H1 (cell line): ENCODE data around the gene PPP2R3B. TPM values are rescaled to one million over a fixed set of nuclear protein-coding genes. Genes with fewer than 3 reads are reported as not detected.

Source experiments
- CTCF ChIA-PET: fragments of 300-600 bp; sonication (Branson Sonifier 250); formaldehyde crosslinking; loops from one replicate; lab custom pipeline; 2021; ENCODE audit not compliant: partially characterized antibody; lab: Charles Lee
- POLR2A ChIA-PET: fragments of 300-600 bp; sonication (Branson Sonifier 250); formaldehyde crosslinking; loops from one replicate; lab custom pipeline; 2021; ENCODE audit warnings: inconsistent platforms; ENCODE audit not compliant: partially characterized antibody; lab: Charles Lee
- DNase-seq, 2 experiments: peaks; one replicate each; pipeline versions ENCODE4 v3.0.0 to v3.0.0-alpha.2; 2010 to 2022; ENCODE audit warnings: low spot score in 2 of 2, low read depth in 1 of 2, mixed read lengths in 1 of 2
- FAIRE-seq: peaks from 2 replicates; lab custom pipeline; 2011; peaks lifted over from hg19 to GRCh38; lab: Jason Lieb, UNC
- H2AFZ ChIP-seq: 2 replicates; pipeline ENCODE4 v1.8.1; 2012; ENCODE audit warnings: low read length, inconsistent platforms
- H2AK5ac ChIP-seq: 2 replicates; pipeline ENCODE4 v1.6.1; 2013; ENCODE audit warnings: low read depth, low read length
- H2BK120ac ChIP-seq: replicated peaks from 2 replicates; pipeline ENCODE3; 2013; ENCODE audit warnings: low read depth, low read length, inconsistent platforms
- H2BK12ac ChIP-seq: 2 replicates; pipeline ENCODE4 v1.6.1; 2013; ENCODE audit warnings: low read depth, low read length
- H2BK15ac ChIP-seq: 2 replicates; pipeline ENCODE4 v1.6.1; 2013; ENCODE audit warnings: low read length
- H2BK20ac ChIP-seq: 2 replicates; pipeline ENCODE4 v1.6.1; 2013; ENCODE audit warnings: low read length
- H2BK5ac ChIP-seq: 2 replicates; pipeline ENCODE4 v1.6.1; 2013; ENCODE audit warnings: low read depth, low read length
- H3K14ac ChIP-seq: 2 replicates; pipeline ENCODE4 v1.6.1; 2013; ENCODE audit warnings: inconsistent platforms; ENCODE audit not compliant: insufficient read length
- H3K18ac ChIP-seq: 2 replicates; pipeline ENCODE4 v1.6.1; 2013; ENCODE audit warnings: low read length; ENCODE audit errors: extremely low read depth
- H3K23ac ChIP-seq: 2 replicates; pipeline ENCODE4 v1.6.1; 2013; ENCODE audit warnings: inconsistent platforms; ENCODE audit not compliant: insufficient read length
- H3K23me2 ChIP-seq: 2 replicates; pipeline ENCODE4 v1.6.1; 2013; ENCODE audit warnings: low read depth, low read length
- H3K27ac ChIP-seq: 2 replicates; pipeline ENCODE4 v1.6.1; 2011; ENCODE audit warnings: low read depth, low read length, inconsistent platforms
- H3K27me3 ChIP-seq, 4 experiments: replicated peaks in 1 of 4; 1 replicate in 1 of 4; 2 replicates in 3 of 4; pipeline versions ENCODE4 v1.6.1 to v1.8.1; 2011 to 2013; ENCODE audit warnings: low read length in 3 of 4, mild to moderate bottlenecking in 3 of 4, inconsistent platforms in 2 of 4, mixed read lengths in 2 of 4, moderate library complexity in 1 of 4; ENCODE audit not compliant: control insufficient read depth in 3 of 4, insufficient read depth in 3 of 4; ENCODE audit errors: extremely low read depth in 1 of 4
- H3K36me3 ChIP-seq, 4 experiments: 2 replicates each; pipeline versions ENCODE4 v1.6.1 to v1.8.1; 2011 to 2013; ENCODE audit warnings: mild to moderate bottlenecking in 4 of 4, low read length in 3 of 4, moderate library complexity in 2 of 4, control low read depth in 1 of 4, inconsistent platforms in 1 of 4; ENCODE audit not compliant: insufficient read depth in 4 of 4, control insufficient read depth in 2 of 4
- H3K4ac ChIP-seq: replicated peaks from 2 replicates; pipeline ENCODE3; 2013; ENCODE audit warnings: low read length, low read depth, mixed read lengths, inconsistent platforms; ENCODE audit not compliant: insufficient read length
- H3K4me1 ChIP-seq, 4 experiments: replicated peaks in 1 of 4; 1 replicate in 1 of 4; 2 replicates in 3 of 4; pipeline versions ENCODE4 v1.6.1 to v1.8.1; 2011 to 2013; ENCODE audit warnings: low read length in 3 of 4, inconsistent platforms in 2 of 4, mixed read lengths in 1 of 4; ENCODE audit not compliant: insufficient read depth in 4 of 4, control insufficient read depth in 3 of 4
- H3K4me2 ChIP-seq, 2 experiments: 2 replicates each; pipeline versions ENCODE4 v1.6.1 to v1.8.1; 2011 to 2013; ENCODE audit warnings: low read depth in 2 of 2, low read length in 2 of 2, control low read depth in 1 of 2, inconsistent platforms in 1 of 2, mild to moderate bottlenecking in 1 of 2; ENCODE audit not compliant: insufficient read depth in 1 of 2
- H3K4me3 ChIP-seq, 4 experiments: fragments of 200-600, 300-600 bp in 1 of 4; sonication (generic), shearing (Covaris generic), sonication (Bioruptor Twin) in 1 of 4; 2 replicates each; pipeline versions ENCODE4 v1.5.1 to v1.8.1; 2011 to 2016; ENCODE audit warnings: low read length in 4 of 4, low read depth in 3 of 4, control low read depth in 2 of 4, inconsistent platforms in 2 of 4, mild to moderate bottlenecking in 2 of 4, mixed read lengths in 1 of 4, moderate library complexity in 1 of 4; ENCODE audit not compliant: insufficient read depth in 2 of 4; ENCODE audit errors: extremely low read depth in 1 of 4
- H3K56ac ChIP-seq: replicated peaks from 2 replicates; pipeline ENCODE3; 2013; ENCODE audit warnings: low read depth, mild to moderate bottlenecking, mixed read lengths, low read length, inconsistent platforms; ENCODE audit not compliant: insufficient read length
- H3K79me1 ChIP-seq: 2 replicates; pipeline ENCODE4 v1.6.1; 2013; ENCODE audit warnings: low read depth, low read length, control low read depth
- H3K79me2 ChIP-seq, 2 experiments: 2 replicates each; pipeline versions ENCODE4 v1.6.1 to v1.8.1; 2012 to 2013; ENCODE audit warnings: low read length in 2 of 2, mild to moderate bottlenecking in 2 of 2, inconsistent platforms in 1 of 2; ENCODE audit not compliant: insufficient read depth in 2 of 2, control insufficient read depth in 1 of 2
- H3K9ac ChIP-seq, 4 experiments: replicated peaks in 1 of 4; 1 replicate in 1 of 4; 2 replicates in 3 of 4; pipeline versions ENCODE4 v1.6.1 to v1.8.1; 2011 to 2013; ENCODE audit warnings: low read depth in 3 of 4, low read length in 3 of 4, control low read depth in 2 of 4, mild to moderate bottlenecking in 2 of 4, moderate library complexity in 2 of 4, inconsistent platforms in 1 of 4; ENCODE audit errors: extremely low read depth in 1 of 4
- H3K9me3 ChIP-seq, 2 experiments: 2 replicates each; pipeline versions ENCODE4 v1.6.1 to v1.8.1; 2012 to 2013; ENCODE audit warnings: mild to moderate bottlenecking in 2 of 2, moderate library complexity in 2 of 2, control low read depth in 1 of 2, inconsistent platforms in 1 of 2, low read depth in 1 of 2, low read length in 1 of 2, mixed read lengths in 1 of 2; ENCODE audit not compliant: insufficient read depth in 2 of 2
- H4K20me1 ChIP-seq, 2 experiments: replicated peaks in 1 of 2; 2 replicates each; pipeline versions ENCODE3 to v1.8.1; 2011 to 2013; ENCODE audit warnings: inconsistent platforms in 2 of 2, low read length in 2 of 2, mild to moderate bottlenecking in 1 of 2; ENCODE audit not compliant: insufficient read depth in 2 of 2, control insufficient read depth in 1 of 2
- H4K5ac ChIP-seq: 2 replicates; pipeline ENCODE4 v1.6.1; 2013; ENCODE audit warnings: low read length, low read depth, mixed read lengths, inconsistent platforms; ENCODE audit not compliant: insufficient read length
- H4K8ac ChIP-seq: 2 replicates; pipeline ENCODE4 v1.8.0; 2013; ENCODE audit warnings: mild to moderate bottlenecking, moderate library complexity, low read length, inconsistent platforms; ENCODE audit not compliant: insufficient read depth; ENCODE audit errors: extremely low read depth
- H4K91ac ChIP-seq: replicated peaks from 2 replicates; pipeline ENCODE3; 2013; ENCODE audit warnings: low read length, mixed read lengths, inconsistent platforms; ENCODE audit not compliant: insufficient read length
- ASH2L ChIP-seq: fragments of 200-600, 300-600 bp; sonication (generic); IDR thresholded peaks from one replicate; pipeline ENCODE4 v1.7.1; 2017; ENCODE audit warnings: low read length
- ATF2 ChIP-seq: IDR thresholded peaks from 2 replicates; pipeline ENCODE4 v1.6.1; 2012; ENCODE audit warnings: low read length, inconsistent platforms
- CHD2 ChIP-seq: IDR thresholded peaks from 2 replicates; pipeline ENCODE4 v1.6.1; 2012; ENCODE audit warnings: low read length, improper control_type of control experiment
- CTCF ChIP-seq, 3 experiments: IDR thresholded peaks; 1 replicate in 2 of 3; 2 replicates in 1 of 3; pipeline versions ENCODE4 v1.5.1 to v1.6.1; 2011; ENCODE audit warnings: low read length in 3 of 3, mild to moderate bottlenecking in 3 of 3, inconsistent platforms in 2 of 3, low read depth in 1 of 3, moderate library complexity in 1 of 3; ENCODE audit not compliant: insufficient read depth in 1 of 3; ENCODE audit errors: control extremely low read depth in 1 of 3
- GTF2F1 ChIP-seq: IDR thresholded peaks from 2 replicates; pipeline ENCODE4 v1.6.1; 2012; ENCODE audit warnings: low read depth, low read length, improper control_type of control experiment, borderline replicate concordance
- HDAC6 ChIP-seq: IDR thresholded peaks from one replicate; pipeline ENCODE4 v1.7.1; 2012; ENCODE audit warnings: low read depth, mild to moderate bottlenecking, inconsistent platforms, low read length, moderate library complexity
- KDM5A ChIP-seq: fragments of 200-600 bp; IDR thresholded peaks from 2 replicates; pipeline ENCODE4 v1.7.1; 2012; ENCODE audit warnings: mild to moderate bottlenecking, low read length, inconsistent platforms, mixed read lengths
- MAFK ChIP-seq: IDR thresholded peaks from 2 replicates; pipeline ENCODE4 v1.6.1; 2012; ENCODE audit warnings: low read depth, mild to moderate bottlenecking, improper control_type of control experiment, low read length
- SIRT6 ChIP-seq: IDR thresholded peaks from one replicate; pipeline ENCODE4 v1.7.1; 2012; ENCODE audit warnings: low read length, inconsistent platforms
- WGBS, 2 experiments: shearing (Covaris generic) in 1 of 2; methylation state at CpG; one replicate each; pipeline versions ENCODE4 v1.1.6 to v1.1.7; 2013 to 2015; ENCODE audit warnings: low lambda C conversion rate in 2 of 2, mixed read lengths in 2 of 2, inconsistent platforms in 1 of 2, low coverage in 1 of 2, missing lambda C conversion rate in 1 of 2; ENCODE audit not compliant: insufficient replicate concordance in 2 of 2, insufficient coverage in 1 of 2, insufficient read length in 1 of 2; ENCODE audit errors: extremely low coverage in 1 of 2, missing lambda C conversion rate in 1 of 2; 5-methylcytosine and 5-hydroxymethylcytosine counted together
- polyA plus RNA-seq, 7 experiments: library from polyadenylated mRNA; depleted of rRNA in 3 of 7; stranded (reverse) in 5 of 7; unstranded in 2 of 7; fragments of >200 nt in 5 of 7; fragments of 200-250 nt in 2 of 7; gene quantifications; 1 replicate in 5 of 7; 2 replicates in 1 of 7; 4 replicates in 1 of 7; pipeline versions ENCODE4 v1.2.1 to v1.2.3, GENCODE V29; 2011 to 2013; ENCODE audit warnings: missing spikeins in 2 of 7, mixed read lengths in 2 of 7
- total RNA-seq: library from RNA; stranded (reverse); fragmentation: NEBNext Ultra II Directional; extraction: Animal tissue kit (Norgen Biotek cat#: 25700); gene quantifications from 2 replicates; pipeline ENCODE4 v1.2.1, GENCODE V29; 2021

The PPP2R3B gene
- total and polyA plus RNA-seq, 2 of the 8 experiments (the other 6 are each of a cell fraction or from before 2014, with no cell fraction given) = 47.6 to 86.7 TPM

DNA sequence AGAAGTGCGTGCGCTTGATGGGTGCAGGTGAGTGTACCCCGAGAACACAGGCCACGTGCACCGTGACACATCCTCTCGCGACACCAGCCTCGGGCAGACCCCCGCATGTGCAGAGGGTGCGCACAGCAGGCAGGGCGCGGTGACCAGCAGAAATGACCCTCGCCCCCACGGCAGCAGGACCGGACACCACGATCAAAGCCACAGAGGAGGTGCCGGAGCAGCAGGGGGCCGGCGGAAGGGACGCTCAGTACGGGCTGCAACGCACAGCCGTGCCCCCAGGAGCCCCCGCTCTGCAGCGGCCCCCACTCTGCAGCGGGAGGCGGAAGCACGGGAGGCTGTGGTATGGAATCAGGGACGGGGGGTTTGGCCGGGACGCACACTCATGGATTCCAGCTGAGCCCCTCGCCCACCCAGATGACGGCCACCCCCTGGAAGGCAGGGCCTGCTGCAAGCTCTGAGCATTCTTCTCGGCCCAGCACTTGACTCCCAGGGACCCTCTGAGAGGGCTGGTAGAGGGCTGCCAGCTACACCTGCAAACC lies 17.1 kb downstream of the PPP2R3B start:
- H3K9ac ChIP-seq = peak overlapping the region in 1 of 4 experiments; percentile 43; a peak in 2 of 7 replicates
- no peak overlapping the region for H3K4me3 ChIP-seq
- no peak for DNase-seq
- H3K56ac ChIP-seq = no peak overlapping the region
- peak overlapping the region; percentile 54; the same call in 1 of the 2 replicates for H3K27ac ChIP-seq
- no peak overlapping the region for H2BK15ac ChIP-seq
- POLR2A ChIA-PET = no interaction called here
- no peak for FAIRE-seq
- no peak overlapping the region for H2AFZ ChIP-seq
- H4K20me1 ChIP-seq = peaks cover 31 to 34% of the 10 kb centered on the region in 2 experiments
- WGBS, 2 experiments = 91% methylated on average over 30 of the region's 34 CpGs; no CpG with 5 or more reads in 1 of the 2 experiments
- peaks cover 0 to 12% (median 3%) of the 10 kb centered on the region in 4 experiments; a peak in 5 of 7 replicates for H3K27me3 ChIP-seq
- no peak overlapping the region for H3K14ac ChIP-seq
- no peak overlapping the region for H3K4ac ChIP-seq
- peak overlapping the region; percentile 96 for H2BK5ac ChIP-seq
- no peak overlapping the region for H2BK120ac ChIP-seq
- H3K18ac ChIP-seq = peak overlapping the region; percentile 81
- peak overlapping the region; percentile 21 for H4K5ac ChIP-seq
- H3K79me1 ChIP-seq = peaks cover 33% of the 10 kb centered on the region
- H3K4me1 ChIP-seq = peaks cover 0 to 27% (median 14%) of the 10 kb centered on the region in 4 experiments; a peak in 6 of 7 replicates
- CTCF ChIA-PET = no interaction called here
- no peaks in the 10 kb centered on the region for H3K9me3 ChIP-seq
- H4K91ac ChIP-seq = no peak overlapping the region
- H3K4me2 ChIP-seq = peak overlapping the region; percentile 16 to 41; a peak in 1 of 4 replicates
- peaks cover 0 to 61% of the 10 kb centered on the region in 2 experiments; a peak in 3 of 4 replicates for H3K79me2 ChIP-seq
- peak overlapping the region; percentile 99 for H2AK5ac ChIP-seq
- no peaks in the 10 kb centered on the region for H3K36me3 ChIP-seq
- H4K8ac ChIP-seq = peak overlapping the region; percentile 57
- H3K23ac ChIP-seq = no peak overlapping the region
- H2BK12ac ChIP-seq = peak overlapping the region; percentile 97; the same call in 1 of the 2 replicates
- H2BK20ac ChIP-seq = peak overlapping the region; percentile 55; the same call in 1 of the 2 replicates
- peaks cover 10% of the 10 kb centered on the region; the same call in 1 of the 2 replicates for H3K23me2 ChIP-seq
- TF ChIP-seq KDM5A (no peak), ASH2L (no peak), MAFK (no peak), CTCF (IDR thresholded peaks at IDR 0.05; ENCODE audit: control extremely low read depth in 1 of 3, insufficient read depth in 1 of 3, low read depth in 1 of 3, low read length in 3 of 3) (no peak), GTF2F1 (no peak), SIRT6 (no peak), CHD2 (no peak), ATF2 (no peak), HDAC6 (no peak)
